SH-SY5Y (cell line): ENCODE results near the gene ZNF140.

ENCODE experiments used
- GATA2 ChIP-seq: IDR thresholded peaks from 2 replicates; pipeline ENCODE4 v1.6.1; 2011; ENCODE audit warnings: mild to moderate bottlenecking, low read depth, low read length
- GATA3 ChIP-seq: IDR thresholded peaks from 2 replicates; pipeline ENCODE4 v1.6.1; 2011; ENCODE audit warnings: low read depth, mild to moderate bottlenecking, low read length, moderate library complexity

DNA sequence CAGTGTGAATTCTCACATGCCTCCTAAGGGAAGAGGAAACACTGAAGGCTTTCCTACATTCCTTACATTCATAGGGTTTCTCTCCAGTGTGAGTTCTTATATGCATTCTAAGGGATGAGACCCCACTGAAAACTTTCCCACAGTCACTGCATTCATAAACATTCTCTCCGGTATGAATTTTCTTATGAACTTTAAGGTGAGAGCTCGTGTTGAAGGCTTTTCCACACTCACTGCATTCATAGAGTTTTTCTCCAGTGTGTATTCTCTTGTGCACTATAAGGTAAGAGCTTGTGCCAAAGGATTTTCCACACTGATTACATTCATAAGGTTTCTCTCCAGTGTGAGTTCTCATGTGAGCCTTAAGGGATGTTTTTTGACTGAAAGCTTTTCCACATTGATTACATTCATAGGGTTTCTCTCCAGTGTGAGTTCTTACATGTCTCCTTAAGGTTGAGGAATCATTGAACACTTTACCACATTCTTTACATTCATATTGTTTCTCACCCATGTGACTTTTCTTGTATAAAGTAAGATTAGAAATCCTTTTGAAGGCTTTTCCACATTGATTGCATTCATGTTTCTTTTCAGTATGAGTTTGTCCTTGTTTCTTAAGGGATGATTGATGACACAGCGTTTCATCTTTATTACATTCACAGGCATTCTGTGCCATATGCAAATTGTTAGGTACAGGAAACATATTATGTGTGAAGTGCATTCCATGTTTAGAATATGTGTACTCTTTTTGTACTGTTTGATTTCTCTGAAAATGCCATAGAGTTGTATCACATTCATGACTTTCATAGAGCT lies 39.9 kb downstream of the ZNF140 start:
- TF ChIP-seq GATA2, result no peak
- TF ChIP-seq GATA3, result no peak
